Measurements from ENCODE around the gene GNA12.

GRCh38 chr7:2800220-2800930 lies 43.7 kb downstream of the GNA12 start:
- TF ChIP-seq POLR2AphosphoS5 (IDR thresholded peaks at IDR 0.05; ENCODE audit: borderline replicate concordance, low read depth, low read length) (no peak), EZH2 (IDR thresholded peaks at IDR 0.05) (no peak), FOXP2 (optimal IDR thresholded peaks at IDR 0.05; ENCODE audit: control extremely low read depth, extremely low read length, insufficient read depth) (no peak)

All from SK-N-MC (cell line).